Measurements from ENCODE around the gene STIMATE.

The STIMATE gene

GRCh38 chr3:52801839-52802238, 95.5 kb downstream of the STIMATE start:
- peak overlapping the region in 2 of 3 experiments; percentile 12 to 39 for H3K27ac Mint-ChIP-seq
- H3K9me3 Mint-ChIP-seq, result no peaks in the 10 kb centered on the region
- H3K4me1 Mint-ChIP-seq, result peaks cover 6% of the 10 kb centered on the region
- no peaks in the 10 kb centered on the region for H3K36me3 Mint-ChIP-seq (ENCODE audit: low read depth)
- H3K4me3 Mint-ChIP-seq, result no peak overlapping the region
- TF ChIP-seq, protein P1, sequence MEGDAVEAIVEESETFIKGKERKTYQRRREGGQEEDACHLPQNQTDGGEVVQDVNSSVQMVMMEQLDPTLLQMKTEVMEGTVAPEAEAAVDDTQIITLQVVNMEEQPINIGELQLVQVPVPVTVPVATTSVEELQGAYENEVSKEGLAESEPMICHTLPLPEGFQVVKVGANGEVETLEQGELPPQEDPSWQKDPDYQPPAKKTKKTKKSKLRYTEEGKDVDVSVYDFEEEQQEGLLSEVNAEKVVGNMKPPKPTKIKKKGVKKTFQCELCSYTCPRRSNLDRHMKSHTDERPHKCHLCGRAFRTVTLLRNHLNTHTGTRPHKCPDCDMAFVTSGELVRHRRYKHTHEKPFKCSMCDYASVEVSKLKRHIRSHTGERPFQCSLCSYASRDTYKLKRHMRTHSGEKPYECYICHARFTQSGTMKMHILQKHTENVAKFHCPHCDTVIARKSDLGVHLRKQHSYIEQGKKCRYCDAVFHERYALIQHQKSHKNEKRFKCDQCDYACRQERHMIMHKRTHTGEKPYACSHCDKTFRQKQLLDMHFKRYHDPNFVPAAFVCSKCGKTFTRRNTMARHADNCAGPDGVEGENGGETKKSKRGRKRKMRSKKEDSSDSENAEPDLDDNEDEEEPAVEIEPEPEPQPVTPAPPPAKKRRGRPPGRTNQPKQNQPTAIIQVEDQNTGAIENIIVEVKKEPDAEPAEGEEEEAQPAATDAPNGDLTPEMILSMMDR (IDR thresholded peaks at IDR 0.05; ENCODE audit: unreplicated experiment in 3 of 3), result no peak
- H3K27me3 Mint-ChIP-seq (ENCODE audit: low read depth), result no peaks in the 10 kb centered on the region

DNA sequence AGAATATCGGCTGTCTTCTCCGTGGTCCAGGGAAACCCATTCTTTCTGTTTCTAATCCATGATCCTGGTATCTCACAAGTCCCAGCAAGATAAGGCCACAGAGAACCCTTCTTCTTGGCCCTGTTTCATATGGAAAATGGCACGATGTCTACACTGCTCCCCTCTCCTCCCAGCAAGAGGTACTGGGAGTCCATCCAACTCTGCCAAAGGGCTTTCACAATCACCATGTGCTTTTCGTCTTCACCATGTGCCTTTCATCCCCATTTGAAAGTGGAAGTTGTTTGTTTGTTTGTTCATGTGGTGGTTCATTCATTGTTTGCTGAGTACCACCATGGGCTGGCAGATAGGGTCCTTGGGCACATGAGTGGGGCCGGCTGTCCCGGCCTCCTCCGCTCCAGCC, 97.3 kb downstream of the STIMATE start:
- Mint-ChIP-seq H3K27me3 (ENCODE audit: low read depth) (no peaks in the 10 kb centered on the region), H3K4me3 (no peak overlapping the region), H3K27ac (no peak overlapping the region), H3K36me3 (ENCODE audit: low read depth) (no peaks in the 10 kb centered on the region), H3K9me3 (no peaks in the 10 kb centered on the region), H3K4me1 (peaks cover 6% of the 10 kb centered on the region)
- TF ChIP-seq, protein P1 (IDR thresholded peaks at IDR 0.05; ENCODE audit: unreplicated experiment in 3 of 3), result no peak

GRCh38 chr3:52798978-52799476, 98.3 kb downstream of the STIMATE start:
- peaks cover 6% of the 10 kb centered on the region for H3K4me1 Mint-ChIP-seq
- TF ChIP-seq, protein P1 (IDR thresholded peaks at IDR 0.05; ENCODE audit: unreplicated experiment in 3 of 3), result peak in 1 of 3 experiments; percentile 33
- no peak overlapping the region for H3K27ac Mint-ChIP-seq
- H3K27me3 Mint-ChIP-seq (ENCODE audit: low read depth), result no peaks in the 10 kb centered on the region
- no peaks in the 10 kb centered on the region for H3K9me3 Mint-ChIP-seq
- no peaks in the 10 kb centered on the region for H3K36me3 Mint-ChIP-seq (ENCODE audit: low read depth)
- H3K4me3 Mint-ChIP-seq, result no peak overlapping the region

DNA sequence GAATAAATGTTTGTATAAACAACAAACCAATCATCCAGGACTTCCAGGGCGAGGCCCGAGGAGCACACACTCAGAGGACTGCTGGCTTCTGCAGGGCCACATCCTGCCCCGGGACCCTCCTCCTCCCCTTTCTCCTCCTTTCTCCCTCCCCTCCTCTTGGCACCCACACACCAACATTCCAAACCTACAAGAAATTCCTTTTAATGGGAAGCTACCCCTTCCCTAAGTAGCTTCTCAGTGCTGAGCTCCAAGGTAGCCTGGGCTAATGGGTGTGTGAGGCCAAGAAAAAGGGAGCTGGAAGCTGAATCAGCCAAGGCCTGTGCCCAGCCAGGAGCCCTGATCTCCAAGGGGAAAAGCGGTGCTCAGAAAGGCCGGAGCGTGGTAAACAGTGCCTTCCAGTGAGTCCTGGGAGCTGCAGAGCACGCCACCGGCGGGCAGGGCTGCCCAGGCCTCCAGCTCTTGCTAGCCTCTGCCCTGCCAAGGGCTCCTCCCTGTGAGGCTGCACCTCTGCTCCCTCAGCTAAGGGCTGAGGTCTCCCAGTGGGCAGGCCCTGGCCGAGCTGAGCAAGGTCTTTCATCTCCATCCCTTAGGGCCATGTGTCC, 98.9 kb downstream of the STIMATE start:
- Mint-ChIP-seq H3K27me3 (ENCODE audit: low read depth) (no peaks in the 10 kb centered on the region), H3K9me3 (no peaks in the 10 kb centered on the region), H3K4me1 (peaks cover 6% of the 10 kb centered on the region), H3K4me3 (no peak overlapping the region), H3K36me3 (ENCODE audit: low read depth) (no peaks in the 10 kb centered on the region), H3K27ac (no peak overlapping the region)
- TF ChIP-seq, protein P1 (IDR thresholded peaks at IDR 0.05; ENCODE audit: unreplicated experiment in 3 of 3), result no peak

GRCh38 chr3:52796411-52796810, 100.9 kb downstream of the STIMATE start:
- no peaks in the 10 kb centered on the region for H3K36me3 Mint-ChIP-seq (ENCODE audit: low read depth)
- H3K4me3 Mint-ChIP-seq, result no peak overlapping the region
- TF ChIP-seq, protein P1 (IDR thresholded peaks at IDR 0.05; ENCODE audit: unreplicated experiment in 3 of 3), result no peak
- H3K4me1 Mint-ChIP-seq, result no peaks in the 10 kb centered on the region
- no peak overlapping the region for H3K27ac Mint-ChIP-seq
- no peaks in the 10 kb centered on the region for H3K9me3 Mint-ChIP-seq
- no peaks in the 10 kb centered on the region for H3K27me3 Mint-ChIP-seq (ENCODE audit: low read depth)

DNA sequence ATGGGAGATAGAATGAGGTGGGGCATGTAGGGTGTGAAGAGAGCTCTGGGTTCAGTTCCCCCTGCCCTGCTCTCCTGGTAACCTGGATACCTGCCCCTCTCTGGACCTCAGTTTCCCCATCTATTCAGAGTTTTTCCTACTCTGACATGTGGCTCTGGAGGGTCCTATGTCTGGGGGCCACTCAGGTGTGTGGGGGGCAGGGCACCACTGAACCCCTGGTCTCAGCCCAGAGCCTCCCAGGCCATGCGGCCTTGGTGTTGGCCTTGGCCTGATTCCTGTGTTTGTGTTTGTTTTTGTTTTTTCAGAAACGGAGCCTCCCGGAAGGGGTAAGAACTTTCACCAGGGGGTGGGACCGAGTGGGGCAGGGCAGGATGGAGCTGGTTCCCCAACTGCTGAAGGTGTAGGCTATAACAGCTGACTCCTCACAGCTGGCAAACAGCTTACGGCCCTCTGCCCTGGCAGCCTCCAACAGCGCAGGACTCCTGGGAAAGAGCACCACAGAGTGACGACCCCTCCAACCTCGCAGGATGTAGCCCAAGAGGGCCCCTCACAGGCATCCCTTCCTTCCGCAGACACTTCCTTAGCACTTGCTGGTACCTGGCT, 101.9 kb downstream of the STIMATE start:
- TF ChIP-seq, protein P1 (IDR thresholded peaks at IDR 0.05; ENCODE audit: unreplicated experiment in 3 of 3), result no peak
- Mint-ChIP-seq H3K4me3 (no peak overlapping the region), H3K27me3 (ENCODE audit: low read depth) (no peaks in the 10 kb centered on the region), H3K4me1 (no peaks in the 10 kb centered on the region), H3K27ac (no peak overlapping the region), H3K36me3 (ENCODE audit: low read depth) (no peaks in the 10 kb centered on the region), H3K9me3 (no peaks in the 10 kb centered on the region)

Measured in nephron (organoid).